ENCODE measurements around the gene TNS3. TPM values are rescaled to one million over a fixed set of nuclear protein-coding genes. Genes with fewer than 3 reads are reported as not detected.

Gene TNS3
- polyA plus RNA-seq, 6 donors from 2014 or later, result 1.5 to 6.3 (median 4.8) TPM

DNA sequence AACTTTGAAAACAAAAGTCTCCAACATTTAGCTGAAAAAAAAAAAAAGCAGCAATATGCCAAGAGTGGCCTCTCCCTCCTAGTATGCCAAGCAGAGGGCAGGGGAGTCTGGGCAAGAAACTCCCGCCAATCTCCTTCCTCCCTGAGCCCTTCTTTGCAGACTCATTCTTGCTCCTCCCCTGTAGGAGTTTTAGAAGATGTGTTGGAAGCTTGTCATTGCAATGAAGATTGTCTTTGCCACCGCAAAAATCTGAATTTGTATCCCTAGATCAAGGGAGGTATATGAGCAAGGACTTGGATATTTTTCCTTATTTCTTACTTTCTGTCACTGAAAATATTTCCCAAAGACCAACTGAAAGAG, 2.6 kb upstream of the TNS3 start:
- ATAC-seq (ENCODE audit: low read depth in 2 of 2) (no peak), DNase-seq (no peak)
- H3K4me3 Mint-ChIP-seq, result peak overlapping the region in 4 of 8 donors; percentile 12 to 86 (median 60)
- H3K36me3 Mint-ChIP-seq, result no peaks in the 10 kb centered on the region
- peaks cover 0 to 6% (median 5%) of the 10 kb centered on the region in 7 donors for H3K9me3 Mint-ChIP-seq
- peaks cover 29 to 48% (median 36%) of the 10 kb centered on the region in 3 donors for H3K4me1 Mint-ChIP-seq
- no peak overlapping the region for H3K27ac Mint-ChIP-seq
- H3K27me3 Mint-ChIP-seq, result peaks cover 0 to 15% (median 5%) of the 10 kb centered on the region in 3 donors

DNA sequence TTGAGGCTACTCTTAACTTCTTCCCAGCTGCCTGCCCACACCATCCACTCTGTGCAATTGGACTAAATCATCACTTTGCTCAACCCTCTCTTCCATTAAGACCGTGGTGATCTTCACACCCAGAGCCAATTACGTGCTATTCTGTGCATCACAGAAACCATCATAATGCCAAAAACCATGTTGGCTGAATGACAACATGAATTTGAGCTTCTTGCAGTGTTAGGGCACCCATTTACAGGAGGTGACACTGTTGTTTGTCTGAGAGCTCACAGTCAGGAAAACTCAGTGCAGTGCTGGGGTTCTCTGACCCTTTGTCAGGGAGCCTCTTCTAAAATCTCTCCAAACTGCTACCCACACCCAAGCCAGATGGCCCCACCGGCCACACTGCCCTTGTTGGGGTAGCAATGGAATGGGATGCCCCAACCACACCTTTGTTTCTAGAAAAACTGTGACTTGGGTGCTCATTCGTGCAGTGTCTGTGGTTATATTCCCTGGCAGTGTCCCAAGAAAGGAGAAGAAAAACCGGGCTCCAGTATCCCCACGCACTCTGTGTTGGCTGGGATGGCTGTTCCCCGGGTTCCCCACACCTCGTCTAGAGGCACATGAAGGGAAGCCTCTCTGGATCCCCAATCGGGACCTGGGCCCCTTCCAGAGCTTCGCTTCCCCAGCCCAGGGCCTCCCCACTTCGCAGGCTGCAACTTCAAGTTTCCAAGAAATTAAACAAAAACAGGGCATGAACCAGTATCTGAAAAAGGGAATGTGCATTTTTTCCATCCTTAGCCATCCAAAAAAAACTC, 2.0 kb upstream of the TNS3 start:
- ATAC-seq (ENCODE audit: low read depth in 2 of 2) (no peak), DNase-seq (no peak)
- Mint-ChIP-seq H3K9me3 (peaks cover 0 to 6% (median 5%) of the 10 kb centered on the region in 7 donors), H3K27ac (peak overlapping the region in 2 of 6 donors; percentile 56 to 85), H3K4me3 (peak overlapping the region in 4 of 8 donors; percentile 12 to 87 (median 71)), H3K27me3 (peaks cover 0 to 15% (median 5%) of the 10 kb centered on the region in 3 donors), H3K4me1 (peaks cover 35 to 53% (median 39%) of the 10 kb centered on the region in 3 donors), H3K36me3 (no peaks in the 10 kb centered on the region)

DNA sequence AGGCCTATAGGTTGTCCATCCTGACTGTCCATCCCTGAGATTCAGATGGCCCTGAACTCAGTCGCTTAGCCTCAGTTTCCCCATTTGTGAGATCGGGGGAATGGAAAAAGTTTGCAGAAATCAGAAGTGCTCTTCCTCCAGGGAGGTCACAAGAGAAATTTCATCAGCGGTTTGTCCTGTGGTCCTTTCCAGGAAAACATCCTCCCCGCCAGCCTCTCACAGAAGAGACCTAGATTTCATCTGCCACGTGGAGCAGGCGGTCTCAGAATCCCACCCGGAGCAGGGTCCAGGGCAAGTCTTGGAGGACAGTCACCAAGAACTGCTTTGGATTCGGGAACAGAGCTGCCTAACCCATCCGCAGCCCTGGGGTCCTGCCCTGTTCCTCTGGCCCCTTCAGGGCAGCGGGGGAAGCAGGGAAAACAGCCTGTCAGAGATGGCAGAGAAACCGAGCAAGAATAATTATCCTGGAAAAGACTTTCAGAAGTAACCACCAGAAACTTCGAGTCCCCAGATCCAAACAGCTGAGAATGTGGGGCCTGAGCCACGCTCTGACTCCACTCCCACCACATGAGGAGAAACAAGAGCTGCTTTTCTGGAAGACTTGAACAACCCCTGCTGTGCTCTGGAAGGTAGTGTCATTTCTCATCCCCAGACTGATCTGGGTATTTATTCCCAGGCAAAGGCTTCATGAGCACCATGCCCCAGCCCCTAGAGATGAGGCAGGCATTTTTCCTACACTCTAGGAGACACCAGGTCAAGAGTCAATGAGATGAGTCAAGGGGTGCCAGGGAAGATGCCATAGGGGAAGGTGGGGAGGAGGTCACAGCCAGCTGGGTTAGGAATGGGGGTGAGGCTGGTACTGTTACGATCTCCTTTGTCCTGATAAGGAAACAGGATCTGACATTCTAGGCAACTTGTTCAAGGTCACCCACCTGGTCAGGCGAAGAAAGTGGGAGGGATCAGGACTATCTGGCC, 1.1 kb upstream of the TNS3 start:
- H3K27ac Mint-ChIP-seq, result peak overlapping the region in 3 of 6 donors; percentile 76 to 88 (median 85)
- peaks cover 0 to 15% (median 5%) of the 10 kb centered on the region in 3 donors for H3K27me3 Mint-ChIP-seq
- H3K4me3 Mint-ChIP-seq, result peak overlapping the region; percentile 78 to 91 (median 87)

DNA sequence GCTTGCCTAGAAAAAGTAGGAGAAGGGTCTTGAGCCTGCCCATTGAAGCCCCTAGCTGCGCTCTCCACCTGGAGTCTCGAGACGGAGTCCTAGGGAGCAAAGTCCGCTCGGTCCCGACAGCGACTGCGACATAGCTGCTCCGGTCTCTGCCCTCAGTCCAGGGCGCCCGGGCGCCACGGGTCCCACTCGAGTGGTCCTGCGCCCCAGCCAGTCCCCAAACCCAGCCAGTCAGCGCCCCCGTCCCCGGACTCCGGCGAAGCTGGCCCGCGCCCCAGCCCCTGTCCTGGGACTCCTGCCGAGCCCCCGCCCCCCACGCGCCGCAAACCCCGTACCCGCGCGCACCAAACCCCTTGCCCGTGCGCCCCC, 490 bp downstream of the TNS3 start:
- DNase-seq, result no peak
- Mint-ChIP-seq H3K36me3 (no peaks in the 10 kb centered on the region), H3K27me3 (peaks cover 0 to 15% (median 0%) of the 10 kb centered on the region in 3 donors), H3K9me3 (peaks cover 0 to 6% (median 5%) of the 10 kb centered on the region in 7 donors), H3K27ac (peak overlapping the region in 5 of 6 donors; percentile 31 to 99 (median 85)), H3K4me3 (peak overlapping the region; percentile 79 to 96 (median 90)), H3K4me1 (peaks cover 48 to 68% (median 50%) of the 10 kb centered on the region in 3 donors)
- ATAC-seq (ENCODE audit: low read depth in 2 of 2), result peak; percentile 14 to 17

More for the DNA sequence above, 1.1 kb upstream of the TNS3 start:
- H3K36me3 Mint-ChIP-seq, result no peaks in the 10 kb centered on the region
- peaks cover 40 to 56% (median 42%) of the 10 kb centered on the region in 3 donors for H3K4me1 Mint-ChIP-seq
- peaks cover 0 to 6% (median 5%) of the 10 kb centered on the region in 7 donors for H3K9me3 Mint-ChIP-seq
- DNase-seq (no peak), ATAC-seq (ENCODE audit: low read depth in 2 of 2) (no peak)

DNA sequence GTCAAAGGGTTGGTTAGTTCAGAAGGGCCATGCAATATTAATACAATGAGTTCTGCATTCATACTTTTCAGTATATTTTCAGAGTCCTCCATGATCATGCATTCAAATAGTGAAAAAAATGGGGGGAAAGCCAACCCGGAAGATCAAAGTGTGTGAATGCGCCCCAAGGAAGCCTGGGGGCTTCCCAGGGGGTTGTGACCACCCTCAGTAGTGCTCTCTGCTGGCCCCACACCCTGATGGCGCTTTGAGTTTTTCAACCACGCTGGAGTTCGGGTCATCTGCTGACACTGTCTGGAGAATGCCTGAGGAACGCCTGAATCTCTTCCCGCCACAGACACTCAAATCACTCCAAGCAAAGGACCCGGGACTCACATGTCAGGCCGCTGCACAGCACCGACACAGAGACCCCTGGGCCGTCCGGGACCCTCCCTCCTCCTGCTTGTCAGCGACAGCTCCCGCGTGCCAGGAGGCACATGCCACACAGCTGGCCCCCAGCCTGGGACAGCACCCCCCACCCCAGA, 1.0 kb downstream of the TNS3 start:
- DNase-seq, result no peak
- ATAC-seq (ENCODE audit: low read depth in 2 of 2), result no peak
- Mint-ChIP-seq H3K4me1 (peaks cover 54 to 73% (median 55%) of the 10 kb centered on the region in 3 donors), H3K4me3 (peak overlapping the region; percentile 79 to 96 (median 90)), H3K27ac (peak overlapping the region; percentile 31 to 94 (median 73)), H3K9me3 (peaks cover 0 to 6% (median 5%) of the 10 kb centered on the region in 7 donors), H3K36me3 (no peaks in the 10 kb centered on the region), H3K27me3 (peaks cover 0 to 15% (median 0%) of the 10 kb centered on the region in 3 donors)

DNA sequence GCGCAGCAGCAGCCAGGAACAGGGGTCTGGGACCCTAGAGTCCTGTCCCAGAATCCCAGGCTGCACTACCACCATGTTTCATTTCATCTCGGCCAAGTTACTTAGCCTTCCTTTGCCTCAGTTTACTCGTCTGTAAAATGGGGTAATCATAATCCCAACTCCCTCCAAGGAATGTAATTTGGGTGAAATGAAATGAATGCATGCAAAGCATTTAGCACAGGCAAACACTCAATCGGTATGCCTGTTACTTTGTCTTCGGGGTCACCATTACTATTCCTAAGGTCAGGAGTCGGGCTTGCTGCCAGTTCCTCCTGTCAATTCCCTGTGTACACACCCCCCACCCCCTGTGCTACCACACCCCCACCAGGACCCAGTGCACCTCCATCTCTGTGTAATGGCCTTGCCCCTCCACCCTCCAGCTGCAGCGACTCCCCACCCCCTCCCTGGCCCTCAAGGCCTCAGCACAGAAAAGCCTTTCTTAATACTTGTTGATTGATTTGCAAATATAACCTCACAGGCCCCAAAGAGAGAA, 1.7 kb downstream of the TNS3 start:
- Mint-ChIP-seq H3K4me3 (peak overlapping the region; percentile 79 to 96 (median 90)), H3K27ac (peak overlapping the region in 4 of 6 donors; percentile 61 to 94 (median 85)), H3K4me1 (peaks cover 56 to 73% (median 60%) of the 10 kb centered on the region in 3 donors), H3K27me3 (peaks cover 0 to 15% (median 0%) of the 10 kb centered on the region in 3 donors), H3K36me3 (peaks cover 0 to under 1% of the 10 kb centered on the region in 2 donors), H3K9me3 (peaks cover 0 to 4% (median under 1%) of the 10 kb centered on the region in 7 donors)
- DNase-seq (no peak), ATAC-seq (ENCODE audit: low read depth in 2 of 2) (no peak)

DNA sequence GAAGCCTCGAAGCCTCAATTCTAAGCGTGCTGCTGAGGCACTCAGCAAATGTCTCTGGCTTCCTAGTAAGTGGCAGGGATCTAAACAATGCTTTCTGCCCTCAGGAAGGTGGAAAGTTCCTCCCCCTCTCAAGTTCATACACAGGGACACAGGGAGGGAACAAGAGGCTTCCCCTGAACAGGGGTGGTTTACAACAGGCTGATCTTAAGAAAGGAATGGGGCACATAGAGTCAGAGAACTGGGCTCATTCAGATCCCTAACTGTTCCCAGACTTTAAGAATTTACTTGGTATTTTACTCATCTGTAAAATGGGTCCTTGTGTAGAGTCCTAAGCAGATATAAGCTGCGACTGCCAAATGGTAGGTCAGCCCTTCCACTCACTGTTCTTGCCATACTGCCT, 2.5 kb downstream of the TNS3 start:
- Mint-ChIP-seq H3K27me3 (peaks cover 0 to 11% (median 0%) of the 10 kb centered on the region in 3 donors), H3K4me3 (peak overlapping the region; percentile 25 to 96 (median 82)), H3K9me3 (peaks cover 0 to 3% (median 0%) of the 10 kb centered on the region in 7 donors), H3K27ac (peak overlapping the region in 4 of 6 donors; percentile 12 to 67 (median 48)), H3K36me3 (peaks cover 0 to 5% of the 10 kb centered on the region in 2 donors), H3K4me1 (peaks cover 62 to 78% (median 68%) of the 10 kb centered on the region in 3 donors)
- DNase-seq (no peak), ATAC-seq (ENCODE audit: low read depth in 2 of 2) (no peak)

DNA sequence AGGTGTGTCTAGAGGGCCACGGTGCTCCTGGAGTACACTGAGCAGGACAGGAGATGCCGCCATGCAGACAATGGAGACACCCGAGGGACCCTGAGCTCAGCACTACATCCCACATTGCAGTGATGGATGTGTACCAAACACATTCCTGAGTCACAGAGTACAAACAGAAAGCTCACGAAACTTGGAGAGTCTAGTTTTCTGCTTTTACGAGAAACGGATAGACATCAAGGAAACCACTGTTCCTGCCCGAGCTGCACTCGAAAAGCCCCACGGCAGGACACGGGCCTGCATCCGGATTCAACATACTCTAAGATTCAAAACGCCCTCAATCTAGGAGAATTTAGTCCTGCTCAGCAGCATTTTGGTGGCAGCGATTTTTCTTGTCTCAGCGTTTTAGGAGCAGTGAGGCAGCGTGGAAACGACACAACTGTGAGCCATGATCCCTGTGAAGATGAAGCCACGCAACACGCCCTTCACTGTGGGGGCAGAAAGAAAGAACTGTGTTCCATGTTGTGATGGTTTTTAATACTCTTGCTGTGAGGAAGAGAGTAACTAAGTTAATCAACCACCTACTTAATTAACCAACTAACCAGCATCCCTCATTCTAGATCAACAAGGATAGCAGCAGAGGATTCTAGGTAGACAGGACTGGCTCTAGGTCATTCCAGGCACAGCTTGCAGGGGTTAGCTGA, 3.2 kb downstream of the TNS3 start:
- Mint-ChIP-seq H3K27me3 (peaks cover 0 to 10% (median 0%) of the 10 kb centered on the region in 3 donors), H3K4me1 (peaks cover 69 to 86% (median 75%) of the 10 kb centered on the region in 3 donors), H3K9me3 (peaks cover 0 to 3% (median 0%) of the 10 kb centered on the region in 7 donors), H3K27ac (peak overlapping the region; percentile 46 to 95 (median 62)), H3K4me3 (peak overlapping the region; percentile 48 to 96 (median 82)), H3K36me3 (peaks cover 0 to 5% of the 10 kb centered on the region in 2 donors)
- DNase-seq, result no peak
- peak in 1 of 2 donors; percentile 16 for ATAC-seq (ENCODE audit: low read depth in 2 of 2)

DNA sequence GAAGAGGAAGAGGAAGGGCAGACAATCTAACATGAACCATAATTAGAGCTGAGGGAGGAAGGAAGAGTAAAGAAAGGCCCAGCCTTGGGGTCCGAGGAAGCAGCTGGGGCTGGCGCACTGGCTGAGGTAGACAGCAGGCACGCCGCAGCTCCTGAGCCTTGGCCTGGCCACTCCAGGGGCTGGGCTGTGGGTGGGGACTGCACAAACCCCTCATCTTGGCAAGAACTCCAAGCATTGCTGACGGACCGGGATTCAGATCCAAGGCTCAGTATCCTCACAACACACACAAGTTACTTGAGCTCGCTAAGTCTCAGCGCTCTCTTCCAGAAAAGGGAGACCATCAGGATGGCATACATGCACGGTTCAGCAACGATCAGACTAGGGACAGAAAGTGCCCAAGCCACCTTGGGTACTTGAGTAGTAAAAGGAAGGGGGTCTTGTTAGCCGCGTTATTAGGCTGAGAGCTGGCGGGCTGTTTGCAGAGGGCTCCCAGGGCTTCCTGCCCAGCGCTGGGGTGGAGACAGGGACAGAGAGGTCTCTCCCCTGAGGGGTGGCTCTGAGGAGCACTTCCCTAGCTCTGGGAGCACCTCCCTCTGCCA, 4.5 kb downstream of the TNS3 start:
- Mint-ChIP-seq H3K4me1 (peaks cover 75 to 89% (median 85%) of the 10 kb centered on the region in 3 donors), H3K4me3 (peak overlapping the region; percentile 38 to 88 (median 78)), H3K9me3 (peaks cover 0 to 3% (median 0%) of the 10 kb centered on the region in 7 donors), H3K36me3 (peaks cover 0 to 5% of the 10 kb centered on the region in 2 donors), H3K27me3 (peaks cover 0 to 1% (median 0%) of the 10 kb centered on the region in 3 donors), H3K27ac (peak overlapping the region; percentile 47 to 93 (median 60))
- no peak for DNase-seq
- ATAC-seq (ENCODE audit: low read depth in 2 of 2), result no peak

DNA sequence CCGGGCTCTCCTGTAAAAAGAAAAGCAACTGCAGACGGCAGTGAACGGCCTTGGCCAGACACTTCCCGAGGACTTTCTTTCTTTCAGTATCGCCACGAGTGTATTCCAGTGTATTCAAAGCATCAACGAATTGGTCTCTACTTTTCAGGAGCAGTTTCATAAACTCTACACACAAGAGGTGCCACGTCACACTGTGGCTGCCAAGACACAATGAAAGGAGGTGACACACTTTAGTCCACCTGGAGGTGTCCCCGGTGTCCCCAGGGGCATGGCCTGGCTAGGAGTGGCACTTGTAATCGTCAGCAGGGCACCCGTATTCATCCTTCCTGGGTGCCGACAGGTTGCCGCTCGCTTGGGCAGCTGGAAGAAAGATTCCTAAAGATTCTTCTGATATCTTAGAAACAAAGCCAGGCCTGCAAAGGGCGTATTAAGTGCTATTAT, 5.0 kb downstream of the TNS3 start:
- Mint-ChIP-seq H3K4me1 (peaks cover 77 to 91% (median 87%) of the 10 kb centered on the region in 3 donors), H3K36me3 (peaks cover 0 to 5% of the 10 kb centered on the region in 2 donors), H3K27ac (peak overlapping the region in 5 of 6 donors; percentile 47 to 93 (median 62)), H3K27me3 (no peaks in the 10 kb centered on the region), H3K9me3 (peaks cover 0 to 3% (median 0%) of the 10 kb centered on the region in 7 donors), H3K4me3 (peak overlapping the region; percentile 38 to 88 (median 78))
- ATAC-seq (ENCODE audit: low read depth in 2 of 2) (no peak), DNase-seq (no peak)

DNA sequence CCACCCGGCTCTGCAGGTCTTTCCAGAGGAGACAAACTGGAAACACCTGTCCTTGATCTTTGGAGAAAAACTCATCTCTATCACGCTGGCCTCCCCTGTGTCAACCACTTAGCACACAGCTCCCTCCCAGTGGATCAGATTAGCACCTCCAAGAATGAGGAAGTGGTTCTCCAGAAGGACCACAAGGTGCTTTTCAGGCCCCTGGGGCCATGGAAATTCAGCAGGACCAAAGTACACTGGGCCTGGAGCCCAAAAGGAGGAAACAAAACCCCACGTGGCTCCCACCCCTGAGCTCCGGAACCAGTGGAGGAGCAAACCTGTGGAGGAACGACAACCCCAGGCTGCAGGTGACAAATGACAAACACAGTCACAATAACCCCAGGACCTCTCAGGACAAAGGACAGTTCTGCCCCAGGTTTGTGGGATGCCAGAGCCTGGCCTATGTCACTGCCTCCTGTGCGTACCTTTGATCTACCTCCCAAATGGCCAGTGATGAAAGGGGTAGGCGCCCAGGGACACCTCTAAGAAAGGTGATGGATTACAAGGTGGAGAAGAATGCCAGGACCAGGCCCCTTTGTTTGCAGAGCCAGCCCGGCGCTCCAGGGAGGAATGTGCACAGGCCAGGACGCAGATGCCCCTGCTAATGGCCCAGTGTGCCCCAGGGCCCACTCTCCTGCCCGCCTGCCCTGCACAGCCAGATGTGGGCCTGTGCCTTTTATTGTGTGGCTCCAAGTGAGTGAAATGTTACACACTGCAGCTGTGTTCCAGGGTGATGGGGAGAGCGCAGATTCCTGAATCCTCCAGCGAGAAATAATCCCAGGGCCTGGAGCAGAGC, 5.7 kb downstream of the TNS3 start:
- Mint-ChIP-seq H3K27ac (peak overlapping the region; percentile 20 to 93 (median 84)), H3K27me3 (no peaks in the 10 kb centered on the region), H3K9me3 (peaks cover 0 to 3% (median 0%) of the 10 kb centered on the region in 7 donors), H3K36me3 (peaks cover 0 to 5% of the 10 kb centered on the region in 2 donors), H3K4me1 (peaks cover 83 to 97% (median 93%) of the 10 kb centered on the region in 3 donors), H3K4me3 (peak overlapping the region; percentile 38 to 88 (median 70))
- DNase-seq (no peak), ATAC-seq (ENCODE audit: low read depth in 2 of 2) (peak; percentile 9 to 12)

All from naive B cell (primary cell).